HepG2 (cell line): Measurements from ENCODE around the gene FAM3B. TPM values are rescaled to one million over a fixed set of nuclear protein-coding genes. Genes with fewer than 3 reads are reported as not detected.

Source experiments
- ATAC-seq: fragments of 200-7000 bp; cut with Tn5 transposase; 3 replicates; pipeline ENCODE4 v1.9.1; 2020; ENCODE audit warnings: mild to moderate bottlenecking, moderate library complexity
- BruUV-seq: library from RNA; stranded (reverse); fragments of 400-500 nt; replicated peaks from 2 replicates; lab custom pipeline; 2021; lab: Mats Ljungman, UMichigan
- CTCF ChIA-PET: fragments of 300-600 bp; formaldehyde crosslinking; extraction: SDS; loops from one replicate; lab custom pipeline; 2021; ENCODE audit warnings: low total read pairs, inconsistent platforms, low intra/inter-chr PET ratio; lab: Yijun Ruan, JAX
- POLR2A ChIA-PET: fragments of 350-600 bp; sonication (Branson Sonifier 250); formaldehyde crosslinking; loops from one replicate; lab custom pipeline; 2020; ENCODE audit warnings: antibody characterized with exemption, inconsistent platforms; lab: Yijun Ruan, JAX
- DNase-seq: peaks from one replicate; pipeline ENCODE4 v3.0.0-alpha.2; 2015; ENCODE audit warnings: low spot score
- FAIRE-seq: peaks from 3 replicates; lab custom pipeline; 2011; peaks lifted over from hg19 to GRCh38; lab: Jason Lieb, UNC
- H2AFZ ChIP-seq: one replicate; pipeline ENCODE4 v1.6.1; 2011; ENCODE audit warnings: low read length, inconsistent platforms
- H3K27ac ChIP-seq: fragments of 300-600 bp; 3 replicates; pipeline ENCODE4 v1.8.0; 2011; ENCODE audit warnings: mixed run types, mild to moderate bottlenecking, mixed read lengths, low read length, inconsistent platforms; ENCODE audit not compliant: insufficient read depth; ENCODE audit errors: extremely low read length
- H3K27me3 ChIP-seq, 2 experiments: fragments of 200-600 bp in 1 of 2; 2 replicates in 1 of 2; 3 replicates in 1 of 2; pipeline versions ENCODE4 v1.6.0 to v1.8.0; 2011; ENCODE audit warnings: low read length in 2 of 2, mild to moderate bottlenecking in 2 of 2, moderate library complexity in 2 of 2, inconsistent platforms in 1 of 2; ENCODE audit not compliant: insufficient read depth in 2 of 2, control insufficient read depth in 1 of 2
- H3K36me3 ChIP-seq, 2 experiments: fragments of 200-600 bp in 1 of 2; replicated peaks in 1 of 2; 2 replicates in 1 of 2; 3 replicates in 1 of 2; pipeline versions ENCODE4 v1.5.1 to v1.8.0; 2011; ENCODE audit warnings: low read length in 2 of 2, inconsistent platforms in 1 of 2; ENCODE audit not compliant: insufficient read depth in 2 of 2, control insufficient read depth in 1 of 2
- H3K4me1 ChIP-seq: 2 replicates; pipeline ENCODE4 v1.5.1; 2012; ENCODE audit warnings: low read length, inconsistent platforms; ENCODE audit not compliant: insufficient read depth
- H3K4me2 ChIP-seq: 2 replicates; pipeline ENCODE4 v1.6.0; 2011; ENCODE audit warnings: low read depth, low read length, inconsistent platforms
- H3K4me3 ChIP-seq, 3 experiments: fragments of 200-600 bp in 1 of 3; sonication (generic), shearing (Covaris generic) in 1 of 3; replicated peaks in 1 of 3; 2 replicates each; pipeline ENCODE4 v1.5.1; 2011 to 2016; ENCODE audit warnings: low read length in 3 of 3, inconsistent platforms in 2 of 3, low read depth in 2 of 3, mild to moderate bottlenecking in 2 of 3, control low read depth in 1 of 3, mixed read lengths in 1 of 3; ENCODE audit not compliant: insufficient read depth in 1 of 3
- H3K79me2 ChIP-seq: one replicate; pipeline ENCODE4 v1.6.1; 2011; ENCODE audit warnings: low read length, inconsistent platforms; ENCODE audit not compliant: insufficient read depth
- H3K9ac ChIP-seq: 2 replicates; pipeline ENCODE4 v1.6.0; 2011; ENCODE audit warnings: mild to moderate bottlenecking, low read depth, low read length, inconsistent platforms; ENCODE audit not compliant: insufficient read depth
- H3K9me3 ChIP-seq: 2 replicates; pipeline ENCODE4 v1.5.1; 2012; ENCODE audit warnings: mild to moderate bottlenecking, low read length
- H4K20me1 ChIP-seq: 2 replicates; pipeline ENCODE4 v1.6.0; 2011; ENCODE audit warnings: inconsistent platforms, mild to moderate bottlenecking, low read length, moderate library complexity; ENCODE audit not compliant: insufficient read depth
- GZF1 ChIP-seq: sonication (generic); formaldehyde crosslinking; IDR thresholded peaks from 2 replicates; pipeline ENCODE4 v1.5.1; 2020; ENCODE audit warnings: mild to moderate bottlenecking, missing genetic modification reagents
- KDM6A ChIP-seq: IDR thresholded peaks from 2 replicates; pipeline ENCODE4 v1.6.1; 2016; ENCODE audit warnings: low read depth
- MED1 ChIP-seq: sonication (generic); formaldehyde crosslinking; IDR thresholded peaks from 2 replicates; pipeline ENCODE4 v1.4.0; 2020; ENCODE audit warnings: missing genetic modification reagents
- MLXIP ChIP-seq: sonication (generic); formaldehyde crosslinking; IDR thresholded peaks from 2 replicates; pipeline ENCODE4 v1.9.0; 2021; ENCODE audit warnings: missing genetic modification reagents, borderline replicate concordance
- NFKB2 ChIP-seq: sonication (generic); formaldehyde crosslinking; IDR thresholded peaks from 2 replicates; pipeline ENCODE4 v1.4.0; 2020; ENCODE audit warnings: missing genetic modification reagents, borderline replicate concordance
- PLRG1 ChIP-seq: fragments of 450-650 bp; conservative IDR thresholded peaks from 2 replicates; pipeline ENCODE4 v1.6.1; 2016
- PRMT3 ChIP-seq: sonication (generic); formaldehyde crosslinking; IDR thresholded peaks from 2 replicates; pipeline ENCODE4 v1.8.1; 2022; ENCODE audit warnings: low read depth, mild to moderate bottlenecking, moderate library complexity, missing genetic modification reagents, borderline replicate concordance
- SCMH1 ChIP-seq: sonication (generic); formaldehyde crosslinking; IDR thresholded peaks from 2 replicates; pipeline ENCODE4 v1.9.0; 2021; ENCODE audit warnings: missing genetic modification reagents, mild to moderate bottlenecking, borderline replicate concordance
- ZNF124 ChIP-seq: sonication (generic); formaldehyde crosslinking; IDR thresholded peaks from 2 replicates; pipeline ENCODE4 v1.4.0; 2020; ENCODE audit warnings: missing genetic modification reagents
- ZNF234 ChIP-seq: sonication (generic); formaldehyde crosslinking; conservative IDR thresholded peaks from 2 replicates; pipeline ENCODE4 v1.5.1; 2020; ENCODE audit warnings: mild to moderate bottlenecking, missing genetic modification reagents
- ZUFSP ChIP-seq: sonication (generic); formaldehyde crosslinking; IDR thresholded peaks from 2 replicates; pipeline ENCODE4 v1.9.0; 2021; ENCODE audit warnings: missing genetic modification reagents, mild to moderate bottlenecking, borderline replicate concordance
- WGBS: methylation state at CpG from one replicate; pipeline ENCODE4 v1.1.6; 2017; ENCODE audit warnings: low lambda C conversion rate; 5-methylcytosine and 5-hydroxymethylcytosine counted together
- in situ Hi-C: cut with HindIII; loops from 2 replicates; pipeline ENCODE4 v1.10.0; 2017; ENCODE audit warnings: low pct_unique_long_range_greater_than_20kb; ENCODE audit not compliant: extremely low pct_ligation_motif_present
- intact Hi-C: fragments of 100-400 bp; cut with micrococcal nuclease; formaldehyde crosslinking; loops from one replicate; pipeline ENCODE4 v1.10.0; 2022; ENCODE audit not compliant: unreplicated experiment
- polyA plus RNA-seq, 8 experiments: library from polyadenylated mRNA; depleted of rRNA in 3 of 8; stranded (reverse) in 7 of 8; unstranded in 1 of 8; fragments of >200 nt; fragmentation: Illumina TruSeq in 4 of 8; extraction: Trizol in 4 of 8; gene quantifications; 2 replicates each; pipeline versions ENCODE4 v1.2.1 to v1.2.3, GENCODE V29; 2011 to 2016; ENCODE audit warnings: low read depth in 4 of 8, missing spikeins in 1 of 8, mixed read lengths in 1 of 8; ENCODE audit not compliant: insufficient read depth in 1 of 8
- total RNA-seq, 5 experiments: library from RNA; depleted of rRNA; stranded (reverse); fragments of >200 nt; fragmentation: Illumina TruSeq; extraction: Trizol; gene quantifications; 2 replicates each; pipeline ENCODE4 v1.2.3, GENCODE V29; 2016; ENCODE audit warnings: low read depth in 1 of 5

The FAM3B gene
- total and polyA plus RNA-seq, 2 of the 13 experiments (the other 11 are each of a cell fraction or from before 2014, with no cell fraction given): 46.5 to 62.0 TPM

- TF ChIP-seq NFKB2 (CRISPR knock-in tag) (peak; percentile 25; the same call in 1 of the 2 replicates), MED1 (CRISPR knock-in tag) (no peak)
Observed at GRCh38 chr21:41316200-41317062, at the start of gene FAM3B (continued).

- H3K36me3 ChIP-seq: no peaks in the 10 kb centered on the region
- no TSS peak for BruUV-seq
- POLR2A ChIA-PET: no interaction called here
- H3K4me1 ChIP-seq: no peaks in the 10 kb centered on the region
- intact Hi-C loops (no loop called here), in situ Hi-C loops (no loop called here)
- ATAC-seq: no peak
- CTCF ChIA-PET: no interaction called here
- no peak for FAIRE-seq
- H4K20me1 ChIP-seq: no peaks in the 10 kb centered on the region
- peaks cover 0 to 5% of the 10 kb centered on the region in 2 experiments; a peak in 1 of 5 replicates for H3K27me3 ChIP-seq
- WGBS: 20% methylated on average over 2 of the region's 2 CpGs
- no peak overlapping the region for H3K9ac ChIP-seq
- DNase-seq: no peak
- no peak overlapping the region for H3K27ac ChIP-seq
- TF ChIP-seq KDM6A (CRISPR knock-in tag): no peak
- H3K4me3 ChIP-seq: no peak overlapping the region
- no peaks in the 10 kb centered on the region for H3K9me3 ChIP-seq
- no peak overlapping the region for H3K4me2 ChIP-seq
- H2AFZ ChIP-seq: no peak overlapping the region
- H3K79me2 ChIP-seq: no peaks in the 10 kb centered on the region
Observed at GRCh38 chr21:41267346-41267745, 49.3 kb upstream of the FAM3B start.

- H4K20me1 ChIP-seq: no peaks in the 10 kb centered on the region
- no TSS peak for BruUV-seq
- FAIRE-seq (no peak), ATAC-seq (no peak), DNase-seq (no peak)
- TF ChIP-seq PLRG1: no peak
- TF ChIP-seq ZUFSP (CRISPR knock-in tag): no peak
- no peak for TF ChIP-seq ZNF124
- no peak for TF ChIP-seq SCMH1 (CRISPR knock-in tag)
- TF ChIP-seq MLXIP: no peak
- no peak for TF ChIP-seq GZF1 (CRISPR knock-in tag)
- TF ChIP-seq PRMT3 (CRISPR knock-in tag): no peak
- no peak for TF ChIP-seq ZNF234 (CRISPR knock-in tag)
- H3K36me3 ChIP-seq: no peaks in the 10 kb centered on the region
- H3K4me2 ChIP-seq: no peak overlapping the region
- ChIA-PET CTCF (no interaction called here), POLR2A (no interaction called here)
- no peak overlapping the region for H3K4me3 ChIP-seq
- no peaks in the 10 kb centered on the region for H3K79me2 ChIP-seq
- in situ Hi-C loops (no loop called here), intact Hi-C loops (no loop called here)
- 0% methylated on average over 1 of the region's 1 CpG for WGBS
- H3K9ac ChIP-seq: no peak overlapping the region
- peaks cover 0 to 9% of the 10 kb centered on the region in 2 experiments; a peak in 1 of 5 replicates for H3K27me3 ChIP-seq
- H3K27ac ChIP-seq: no peak overlapping the region
- H2AFZ ChIP-seq: no peak overlapping the region
- no peaks in the 10 kb centered on the region for H3K4me1 ChIP-seq
- no peaks in the 10 kb centered on the region for H3K9me3 ChIP-seq
Observed at GRCh38 chr21:41269535-41269934, 47.1 kb upstream of the FAM3B start.
